GM21526 (cell line): ENCODE measurements around the gene ART1.
"Not testable (repeated sequence)": the region's sequence is repeated elsewhere in the genome, so short reads cannot be mapped to it uniquely, and the experiment has no call there.

Experiments used
- ATAC-seq: cut with Tn5 transposase; IDR thresholded peaks from one replicate; pipeline ENCODE4 v1.9.1; 2021; ENCODE audit warnings: moderate library complexity; ENCODE audit not compliant: unreplicated experiment, low FRiP score

ART1 gene

DNA sequence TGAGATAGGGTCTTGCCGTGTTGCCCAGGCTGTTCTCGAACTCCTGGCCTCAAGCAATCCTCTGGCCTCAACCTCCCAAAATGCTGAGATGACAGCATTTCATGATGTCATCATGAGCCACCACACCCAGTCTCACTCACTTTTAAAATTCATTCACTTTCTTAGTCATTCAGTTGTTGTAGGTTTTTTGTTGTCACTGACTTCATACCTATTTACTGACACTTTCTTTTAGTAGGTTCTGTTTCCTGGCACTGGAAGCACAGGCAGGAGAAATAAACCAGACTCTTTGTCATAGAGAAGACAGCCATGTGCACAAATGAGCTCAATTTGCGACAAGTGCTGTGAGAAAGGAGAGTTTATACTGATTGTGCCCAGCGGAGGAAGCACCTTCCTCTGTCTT, 13.6 kb upstream of the ART1 start:
- no peak for ATAC-seq

- ATAC-seq: no peak
Observed at GRCh38 chr11:3632070-3632660, 12.8 kb upstream of the ART1 start.

DNA sequence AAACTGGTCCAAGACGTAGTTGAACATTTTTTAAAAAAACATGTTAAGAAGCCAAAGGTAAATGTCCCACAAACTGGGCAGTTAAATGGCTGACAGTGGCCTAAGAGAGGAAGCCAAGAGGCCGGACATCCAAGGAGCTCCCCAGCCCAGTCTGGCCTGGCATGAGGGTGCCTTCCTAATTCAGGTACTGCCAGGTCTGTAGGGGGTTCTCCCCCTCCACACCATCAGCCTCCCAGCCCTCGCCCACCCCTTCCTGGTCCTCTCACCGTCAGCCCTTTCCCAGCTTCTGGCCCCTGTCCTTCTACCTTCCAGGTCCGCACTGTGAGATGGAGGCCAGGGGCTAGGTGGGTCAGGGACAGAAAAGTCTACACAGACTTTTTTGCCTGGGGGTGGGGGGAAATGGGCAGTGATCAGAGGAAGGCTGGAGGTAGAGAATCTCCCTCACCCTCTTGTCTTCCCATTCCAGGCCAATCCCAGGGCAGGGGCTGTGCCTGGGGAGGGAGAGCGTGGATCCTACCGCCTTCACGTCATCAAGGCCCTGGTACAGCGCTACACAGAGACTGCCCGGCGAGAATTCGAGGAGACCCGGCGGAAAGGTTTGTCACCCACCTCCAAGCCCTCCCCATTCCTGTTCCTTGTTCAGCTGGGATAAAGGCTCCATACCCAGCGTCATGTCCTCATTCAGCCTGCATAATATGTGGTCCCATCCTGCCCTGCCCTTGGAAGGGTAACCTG, 9.1 kb upstream of the ART1 start:
- no peak for ATAC-seq

DNA sequence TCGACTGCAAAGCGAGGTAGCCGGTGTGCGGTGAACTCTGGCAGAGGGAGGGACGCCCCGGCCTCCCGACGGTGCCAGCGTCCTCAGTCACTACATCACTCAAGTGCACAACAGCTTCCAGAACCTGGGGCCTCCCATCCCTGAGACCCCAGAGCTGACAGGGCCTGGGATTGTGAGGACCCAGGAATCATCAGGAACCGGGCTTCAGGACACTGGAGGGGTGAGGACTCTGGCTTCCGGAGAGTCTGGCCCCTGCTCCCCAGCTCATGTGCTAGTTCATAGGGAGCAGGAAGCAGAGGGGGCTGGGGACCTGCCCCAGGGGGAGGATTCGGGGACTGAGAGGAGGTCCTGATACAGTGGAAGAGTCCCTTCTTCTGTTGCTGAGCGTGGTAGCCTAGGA, 7.7 kb upstream of the ART1 start:
- ATAC-seq: no peak

DNA sequence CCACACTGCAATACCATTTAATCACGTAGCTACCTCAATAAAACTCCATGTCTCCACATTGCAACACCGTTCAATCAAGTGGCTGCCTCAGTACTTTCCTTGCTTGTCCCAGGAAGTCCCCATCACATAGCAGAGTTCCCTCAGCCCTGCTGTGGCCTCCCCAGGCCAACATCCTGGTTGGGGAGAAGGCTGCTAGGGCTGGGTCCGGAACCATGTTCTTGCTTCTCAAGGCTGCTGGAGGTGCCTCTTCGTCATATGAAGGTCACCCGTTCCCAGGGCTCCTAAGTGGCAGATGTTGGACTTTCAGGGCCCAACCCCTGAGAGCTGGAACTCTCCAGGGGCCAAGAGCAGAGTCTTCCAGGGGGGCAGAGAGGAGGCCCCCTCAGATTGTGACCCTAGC, 6.4 kb upstream of the ART1 start:
- ATAC-seq: no peak

DNA sequence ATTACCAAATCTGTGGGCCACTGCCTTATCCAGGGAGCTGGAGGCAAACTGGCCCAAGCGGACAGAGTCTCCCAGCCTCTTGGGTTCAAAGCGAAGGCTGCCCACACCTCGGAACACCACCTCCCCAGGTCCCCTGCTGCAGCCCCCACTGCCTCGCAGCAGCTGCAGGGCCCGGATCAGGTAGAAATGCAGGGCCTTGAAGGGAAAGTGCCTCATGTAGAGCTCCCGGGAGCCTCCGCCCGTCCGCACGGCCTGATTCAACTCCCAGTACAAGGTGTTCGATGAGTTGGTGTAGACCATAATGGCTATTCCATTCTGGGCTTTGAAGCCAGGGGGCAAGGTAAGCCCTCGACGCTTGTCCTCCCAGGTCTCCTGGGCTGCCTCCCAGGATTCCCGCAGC, 5.1 kb upstream of the ART1 start:
- no peak for ATAC-seq

GRCh38 chr11:3641191-3641590, 3.7 kb upstream of the ART1 start:
- no peak for ATAC-seq

DNA sequence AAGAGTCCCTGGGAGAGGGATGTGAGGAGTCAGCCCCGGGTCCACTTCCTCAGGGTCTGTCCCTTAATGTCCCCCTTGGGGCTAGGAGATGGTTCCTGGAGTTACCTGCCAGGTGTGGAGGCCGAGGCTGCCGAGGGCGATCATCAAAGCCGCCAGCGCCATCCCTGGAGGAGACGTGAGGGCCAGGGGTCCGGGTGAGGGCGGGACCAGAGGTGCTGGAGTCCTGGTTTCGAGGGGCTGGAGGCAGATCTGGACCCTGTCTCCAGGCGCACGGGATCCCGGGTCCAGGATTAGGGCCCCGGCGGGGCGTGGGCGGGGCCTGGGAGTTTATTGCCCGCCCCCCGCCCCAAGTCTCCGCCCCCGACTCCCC, 3.2 kb upstream of the ART1 start, which contains the start of gene ART5:
Gene ART5, minus strand, starts transcription at position 292 of the 370 bp plus-strand sequence. Its CDS starts 130 bp downstream, at position 162.
- ATAC-seq: no peak

DNA sequence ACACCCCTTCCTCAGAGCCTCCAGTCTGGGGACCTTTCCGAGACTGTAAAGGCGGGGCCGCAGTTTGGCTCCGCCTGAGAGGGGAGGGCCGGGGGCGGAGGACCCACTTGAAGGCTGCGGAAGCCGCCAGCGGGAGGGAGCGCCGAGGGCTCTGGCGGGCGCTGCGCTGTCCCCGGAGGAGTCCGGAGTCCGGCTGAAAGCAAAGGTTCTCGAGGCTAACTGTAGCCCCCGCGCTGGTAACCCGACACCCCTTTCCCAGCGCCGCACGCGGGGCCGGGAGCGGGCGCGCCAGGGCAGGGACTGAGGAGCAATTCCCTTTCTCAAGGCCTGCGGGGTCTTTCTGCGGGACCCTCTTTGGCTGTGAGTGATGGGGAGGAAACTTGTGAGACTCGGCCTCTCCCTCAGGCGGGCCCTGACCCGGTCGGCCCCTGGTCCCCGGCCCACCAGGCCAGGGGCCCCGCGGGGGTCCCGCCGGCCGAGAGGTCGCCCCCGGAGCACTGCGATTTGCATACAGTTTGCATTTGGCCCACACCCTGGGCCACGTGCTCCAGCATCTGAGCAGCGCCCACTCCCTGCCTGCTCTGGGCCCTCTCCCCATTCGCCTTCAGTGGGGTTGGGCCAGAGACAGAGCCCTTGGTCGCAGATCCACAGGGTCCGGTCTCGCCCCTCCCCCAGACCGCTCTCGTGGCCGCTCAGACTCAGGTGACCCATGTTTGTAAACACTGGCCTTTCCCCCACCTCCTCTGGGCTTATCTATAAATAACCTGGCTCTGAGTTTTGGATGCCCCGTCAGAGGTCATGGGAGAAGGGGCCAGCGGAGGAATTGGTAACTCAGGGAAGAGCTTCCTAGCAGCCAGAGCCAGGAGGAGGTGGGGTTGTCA, 2.6 kb upstream of the ART1 start:
- no peak for ATAC-seq

GRCh38 chr11:3643102-3643546, 1.8 kb upstream of the ART1 start:
- ATAC-seq: not testable (repeated sequence)

DNA sequence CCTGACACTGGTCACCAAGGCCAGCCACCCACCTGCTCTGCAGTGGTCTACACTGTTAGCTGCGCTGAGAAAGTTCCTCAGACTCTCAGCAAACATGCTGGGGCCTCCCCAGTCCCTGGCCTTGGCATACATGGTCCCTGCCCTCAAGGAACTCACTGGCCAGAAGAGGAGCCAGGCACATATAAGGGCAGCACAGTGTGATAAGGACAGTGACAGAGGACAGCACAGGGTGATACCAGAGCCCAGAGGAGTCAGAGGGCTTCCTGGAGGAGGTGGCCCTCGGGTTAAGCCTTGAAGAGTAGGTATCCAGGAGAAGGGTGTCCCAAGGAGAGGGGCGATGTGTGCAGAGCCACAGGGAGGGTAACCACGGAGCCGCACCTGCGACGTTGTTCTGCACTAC, 624 bp downstream of the ART1 start:
- no peak for ATAC-seq

DNA sequence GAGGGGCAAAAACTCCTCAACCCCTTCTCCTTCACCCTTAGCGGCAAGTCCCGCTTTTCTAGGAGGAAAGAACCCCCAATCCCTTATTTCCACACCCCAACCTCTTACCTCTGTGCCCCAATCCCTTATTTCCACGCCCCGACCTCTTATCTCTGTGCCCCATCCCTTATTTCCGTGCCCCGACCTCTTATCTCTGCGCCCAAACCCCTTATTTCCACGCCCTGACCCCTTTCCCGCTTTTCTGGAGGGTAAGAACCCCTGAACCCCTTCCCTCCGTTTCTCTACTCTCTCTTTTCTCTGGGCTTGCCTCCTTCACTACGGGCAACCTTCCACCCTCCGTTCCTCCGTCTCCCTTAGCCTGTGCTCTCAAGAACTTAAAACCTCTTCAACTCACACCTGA, 3.9 kb downstream of the ART1 start:
- not testable (repeated sequence) for ATAC-seq

GRCh38 chr11:3649374-3649773, 4.4 kb downstream of the ART1 start:
- not testable (repeated sequence) for ATAC-seq

- not testable (repeated sequence) for ATAC-seq
Observed at GRCh38 chr11:3652514-3652913, 7.6 kb downstream of the ART1 start.

- ATAC-seq: no peak
Observed at GRCh38 chr11:3655547-3655946, 10.6 kb downstream of the ART1 start.

GRCh38 chr11:3657331-3657730, 12.4 kb downstream of the ART1 start:
- ATAC-seq: not testable (repeated sequence)

DNA sequence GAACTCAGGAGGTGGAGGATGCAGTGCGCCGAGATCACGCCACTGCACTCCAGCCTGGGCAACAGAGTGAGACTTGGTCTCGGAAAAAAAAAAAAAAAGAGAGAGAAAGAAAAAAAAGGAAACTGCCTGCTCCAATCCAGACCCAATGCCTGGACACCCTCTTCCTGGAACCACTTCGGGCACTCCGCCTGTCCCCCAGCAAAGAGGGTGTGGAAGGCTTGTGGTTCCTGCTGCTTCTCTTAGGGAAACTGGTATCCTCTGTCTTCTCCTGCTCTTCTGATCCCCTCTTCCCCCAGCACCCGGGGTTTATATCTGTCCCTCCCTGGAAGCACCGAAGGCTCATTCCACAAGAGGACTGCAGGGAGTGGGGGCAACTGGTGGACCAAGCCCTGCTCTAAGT, 13.3 kb downstream of the ART1 start:
- no peak for ATAC-seq

DNA sequence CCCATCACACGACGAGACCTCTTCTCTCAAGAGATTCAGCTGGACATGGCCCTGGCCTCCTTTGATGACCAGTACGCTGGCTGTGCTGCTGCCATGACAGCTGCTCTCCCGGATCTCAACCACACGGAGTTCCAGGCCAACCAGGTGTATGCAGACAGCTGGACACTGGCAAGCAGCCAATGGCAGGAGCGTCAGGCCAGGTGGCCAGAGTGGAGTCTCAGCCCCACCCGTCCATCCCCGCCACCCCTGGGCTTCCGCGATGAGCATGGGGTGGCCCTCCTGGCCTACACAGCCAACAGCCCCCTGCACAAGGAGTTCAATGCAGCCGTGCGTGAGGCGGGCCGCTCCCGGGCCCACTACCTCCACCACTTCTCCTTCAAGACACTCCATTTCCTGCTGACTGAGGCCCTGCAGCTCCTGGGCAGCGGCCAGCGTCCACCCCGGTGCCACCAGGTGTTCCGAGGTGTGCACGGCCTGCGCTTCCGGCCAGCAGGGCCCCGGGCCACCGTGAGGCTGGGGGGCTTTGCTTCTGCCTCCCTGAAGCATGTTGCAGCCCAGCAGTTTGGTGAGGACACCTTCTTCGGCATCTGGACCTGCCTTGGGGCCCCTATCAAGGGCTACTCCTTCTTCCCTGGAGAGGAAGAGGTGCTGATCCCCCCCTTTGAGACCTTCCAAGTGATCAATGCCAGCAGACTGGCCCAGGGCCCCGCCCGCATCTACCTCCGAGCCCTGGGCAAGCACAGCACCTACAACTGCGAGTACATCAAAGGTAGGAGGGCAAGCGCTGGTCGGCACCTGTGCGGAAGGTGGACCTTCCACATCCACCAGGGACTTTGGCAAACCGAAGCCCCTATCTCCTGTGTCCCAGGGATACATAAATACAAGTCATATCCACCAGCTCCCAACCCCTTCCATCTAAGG, 14.9 kb downstream of the ART1 start:
- ATAC-seq: no peak

GRCh38 chr11:3660960-3661359, 16.0 kb downstream of the ART1 start:
- no peak for ATAC-seq

DNA sequence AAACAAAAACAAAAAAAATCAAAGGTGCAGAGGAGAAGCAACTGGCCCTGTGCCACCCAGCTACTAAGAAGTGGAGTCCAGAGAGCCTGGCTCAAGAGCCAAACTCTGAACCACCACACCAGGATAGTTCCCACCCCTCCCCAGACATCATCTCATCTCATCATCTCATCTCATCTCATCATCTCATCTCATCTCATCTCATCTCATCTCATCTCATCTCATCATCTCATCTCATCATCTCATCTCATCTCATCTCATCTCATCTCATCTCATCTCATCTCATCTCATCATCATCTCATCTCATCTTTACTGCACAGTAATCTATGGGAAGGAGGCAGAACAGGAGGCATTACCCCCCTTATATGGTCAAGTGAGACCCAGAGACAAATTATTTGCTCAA, 17.9 kb downstream of the ART1 start:
- ATAC-seq: no peak
